SIG-M5 treated with dmso at 0.1 percent for 504 hours (cell line): Measurements from ENCODE around the gene CDC42.

Experiments
- DNase-seq: peaks from one replicate; lab custom pipeline; 2025; ENCODE audit not compliant: unreplicated experiment; lab: John Stamatoyannopoulos, UW

CDC42 gene

GRCh38 chr1:22037520-22037919 is 15.0 kb upstream of the CDC42 start:
- no peak for DNase-seq

- no peak for DNase-seq
These were observed 14.5 kb upstream of the CDC42 start for GRCh38 chr1:22038036-22038435.

GRCh38 chr1:22039594-22040285 is 12.8 kb upstream of the CDC42 start:
- DNase-seq = peak; percentile 94

- DNase-seq = no peak
These were observed 12.3 kb upstream of the CDC42 start for GRCh38 chr1:22040286-22040623.

- DNase-seq = no peak
These were observed 11.0 kb upstream of the CDC42 start for GRCh38 chr1:22041505-22041904.

GRCh38 chr1:22043198-22043769 is 9.2 kb upstream of the CDC42 start:
- DNase-seq = peak; percentile 11

- DNase-seq = no peak
These were observed 7.7 kb upstream of the CDC42 start for GRCh38 chr1:22044690-22045420.

GRCh38 chr1:22045604-22046228 is 6.8 kb upstream of the CDC42 start:
- no peak for DNase-seq

- DNase-seq = peak; percentile 45
These were observed 3.9 kb upstream of the CDC42 start for GRCh38 chr1:22048351-22049192.

- no peak for DNase-seq
These were observed 2.2 kb upstream of the CDC42 start for GRCh38 chr1:22050330-22050729.

- no peak for DNase-seq
These were observed 848 bp upstream of the CDC42 start for GRCh38 chr1:22051607-22052114.

GRCh38 chr1:22053017-22053860 is 730 bp downstream of the CDC42 start:
- peak; percentile 80 for DNase-seq

GRCh38 chr1:22053861-22054770 is 1.6 kb downstream of the CDC42 start:
- DNase-seq = peak; percentile 40

- DNase-seq = no peak
These were observed 3.0 kb downstream of the CDC42 start for GRCh38 chr1:22055463-22055862.

- no peak for DNase-seq
These were observed 3.5 kb downstream of the CDC42 start for GRCh38 chr1:22056043-22056442.

GRCh38 chr1:22056936-22057335 is 4.4 kb downstream of the CDC42 start:
- DNase-seq = no peak

GRCh38 chr1:22057861-22058260 is 5.4 kb downstream of the CDC42 start:
- no peak for DNase-seq

GRCh38 chr1:22064751-22065402 is 12.4 kb downstream of the CDC42 start:
- DNase-seq = no peak
